Cardiac muscle cell (in vitro differentiated cells and primary cell): ENCODE measurements around the gene MARCHF2. TPM values are rescaled to one million over a fixed set of nuclear protein-coding genes. Genes with fewer than 3 reads are reported as not detected.

Experiments
- DNase-seq, 2 donors: peaks; one replicate each; pipeline versions ENCODE4 v3.0.0 to v3.0.0-alpha.2; 2010 to 2017; ENCODE audit warnings: low read depth in 1 of 2, low spot score in 1 of 2
- H3K27ac ChIP-seq: fragments of 200-600 bp; sonication (generic); 2 replicates; pipeline ENCODE4 v1.5.1; 2016
- H3K27me3 ChIP-seq: fragments of 200-600 bp; sonication (generic); 2 replicates; pipeline ENCODE4 v1.6.0; 2016; ENCODE audit warnings: control low read depth
- H3K36me3 ChIP-seq: fragments of 200-600 bp; sonication (generic); 2 replicates; pipeline ENCODE4 v1.5.1; 2016; ENCODE audit warnings: control low read depth
- H3K4me1 ChIP-seq: fragments of 200-600 bp; sonication (generic); 2 replicates; pipeline ENCODE4 v1.8.1; 2017; ENCODE audit warnings: low read depth, mild to moderate bottlenecking, mixed run types
- H3K4me3 ChIP-seq: fragments of 200-600 bp; sonication (generic); 2 replicates; pipeline ENCODE4 v1.5.1; 2016; ENCODE audit warnings: mild to moderate bottlenecking
- H3K9me3 ChIP-seq: fragments of 200-600 bp; sonication (generic); 2 replicates; pipeline ENCODE4 v1.5.1; 2017; ENCODE audit warnings: low read depth, mild to moderate bottlenecking, control low read depth
- polyA plus RNA-seq: library from polyadenylated mRNA; unstranded; fragments of >200 nt; fragmentation: Nextera tagmentation; extraction: Ambion mirVana; gene quantifications from 2 replicates; pipeline ENCODE4 v1.2.1, GENCODE V29; 2016
- total RNA-seq: library from RNA; depleted of rRNA; stranded (reverse); fragments of >200 nt; gene quantifications from 2 replicates; pipeline ENCODE4 v1.2.3, GENCODE V29; 2016
- TF ChIP-seq, protein P1 (sequence below): IDR thresholded peaks from 2 replicates; pipeline ENCODE4 v1.5.1; 2012; ENCODE audit warnings: low read depth, mild to moderate bottlenecking, low read length

MARCHF2 gene
- total and polyA plus RNA-seq, 2 experiments from 2014 or later = 63.8 to 139 TPM

DNA sequence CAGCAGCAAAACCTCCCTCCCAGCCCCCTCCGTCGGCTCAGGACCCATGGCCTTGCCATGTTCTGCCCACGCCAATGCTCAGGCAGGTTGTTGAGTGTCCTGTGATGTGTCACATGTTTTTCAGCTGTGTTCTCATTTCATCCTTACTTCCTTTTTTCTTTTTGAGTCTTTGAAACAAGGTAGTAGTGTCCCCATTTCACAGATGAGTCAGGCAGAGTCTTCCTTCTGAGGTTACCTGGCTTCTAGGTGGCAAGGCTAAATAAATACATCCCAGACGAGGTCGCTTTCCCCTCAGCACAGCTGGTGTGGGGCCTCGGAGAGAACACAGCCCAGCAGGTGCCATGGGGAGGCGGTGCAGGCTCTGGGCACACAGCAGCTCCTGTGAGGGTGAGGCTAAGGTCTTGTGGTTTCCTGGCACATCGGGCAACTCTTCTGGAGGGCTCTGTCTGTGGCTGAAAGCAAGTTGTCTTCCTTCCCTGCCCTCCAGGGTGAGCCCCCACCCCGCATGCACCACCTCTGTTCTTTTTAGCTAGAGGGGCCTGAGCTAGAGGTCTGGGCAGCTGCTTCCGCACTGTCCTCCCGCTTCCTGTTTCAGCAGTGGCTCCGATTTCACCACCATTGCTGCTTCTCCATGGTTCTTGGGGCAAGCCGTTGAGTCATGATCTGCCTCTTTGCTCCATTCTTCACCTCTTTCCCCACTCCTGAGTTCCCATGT is 74.2 kb downstream of the MARCHF2 start:
- no peaks in the 10 kb centered on the region for H3K9me3 ChIP-seq
- peaks cover 48% of the 10 kb centered on the region for H3K36me3 ChIP-seq
- no peaks in the 10 kb centered on the region for H3K27me3 ChIP-seq
- peak overlapping the region; percentile 28 for H3K27ac ChIP-seq
- TF ChIP-seq, protein P1, sequence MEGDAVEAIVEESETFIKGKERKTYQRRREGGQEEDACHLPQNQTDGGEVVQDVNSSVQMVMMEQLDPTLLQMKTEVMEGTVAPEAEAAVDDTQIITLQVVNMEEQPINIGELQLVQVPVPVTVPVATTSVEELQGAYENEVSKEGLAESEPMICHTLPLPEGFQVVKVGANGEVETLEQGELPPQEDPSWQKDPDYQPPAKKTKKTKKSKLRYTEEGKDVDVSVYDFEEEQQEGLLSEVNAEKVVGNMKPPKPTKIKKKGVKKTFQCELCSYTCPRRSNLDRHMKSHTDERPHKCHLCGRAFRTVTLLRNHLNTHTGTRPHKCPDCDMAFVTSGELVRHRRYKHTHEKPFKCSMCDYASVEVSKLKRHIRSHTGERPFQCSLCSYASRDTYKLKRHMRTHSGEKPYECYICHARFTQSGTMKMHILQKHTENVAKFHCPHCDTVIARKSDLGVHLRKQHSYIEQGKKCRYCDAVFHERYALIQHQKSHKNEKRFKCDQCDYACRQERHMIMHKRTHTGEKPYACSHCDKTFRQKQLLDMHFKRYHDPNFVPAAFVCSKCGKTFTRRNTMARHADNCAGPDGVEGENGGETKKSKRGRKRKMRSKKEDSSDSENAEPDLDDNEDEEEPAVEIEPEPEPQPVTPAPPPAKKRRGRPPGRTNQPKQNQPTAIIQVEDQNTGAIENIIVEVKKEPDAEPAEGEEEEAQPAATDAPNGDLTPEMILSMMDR = no peak
- H3K4me3 ChIP-seq = no peak overlapping the region
- no peak for DNase-seq
- no peaks in the 10 kb centered on the region for H3K4me1 ChIP-seq

DNA sequence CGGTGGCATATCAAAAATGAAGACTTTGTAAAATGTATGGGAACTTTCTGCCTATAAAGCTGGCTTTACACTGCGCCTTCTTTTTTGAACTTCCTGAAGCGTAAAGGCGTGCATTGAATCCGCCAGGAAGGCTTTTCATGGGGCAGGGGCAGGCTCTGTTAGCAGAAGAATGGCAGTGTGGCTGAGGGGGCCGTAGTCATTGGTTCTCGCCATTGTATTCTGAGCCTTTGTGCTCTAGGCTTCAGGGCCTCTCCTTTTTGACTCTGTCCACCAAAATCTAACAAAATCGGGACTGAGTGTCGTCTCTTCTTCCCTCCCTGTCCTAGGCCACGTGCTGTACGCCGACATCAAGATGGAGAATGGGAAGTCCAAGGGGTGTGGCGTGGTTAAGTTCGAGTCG is 75.3 kb downstream of the MARCHF2 start:
- DNase-seq = no peak
- TF ChIP-seq, protein P1 = no peak
- Histone ChIP-seq H3K27ac (no peak overlapping the region), H3K4me1 (no peaks in the 10 kb centered on the region), H3K36me3 (peaks cover 42% of the 10 kb centered on the region), H3K9me3 (no peaks in the 10 kb centered on the region), H3K4me3 (no peak overlapping the region), H3K27me3 (no peaks in the 10 kb centered on the region)

Other genes starting within 250 kb of the MARCHF2 start
- gene CERS4, start 203.9 kb upstream of the MARCHF2 start, total RNA-seq = 82.7 and 112 TPM in 2 replicates
- 56.2 and 56.7 TPM in 2 replicates for gene CERS4, start 203.9 kb upstream of the MARCHF2 start, polyA plus RNA-seq
- 87.4 and 94.7 TPM in 2 replicates for gene CD320, start 104.9 kb upstream of the MARCHF2 start, total RNA-seq
- gene CD320, start 104.9 kb upstream of the MARCHF2 start, polyA plus RNA-seq = 99.3 and 109 TPM in 2 replicates
- gene NDUFA7, start 91.9 kb upstream of the MARCHF2 start, total RNA-seq = 57.0 and 92.7 TPM in 2 replicates
- gene NDUFA7, start 91.9 kb upstream of the MARCHF2 start, polyA plus RNA-seq = 218 and 249 TPM in 2 replicates
- 349 and 720 TPM in 2 replicates for gene RPS28, start 91.8 kb upstream of the MARCHF2 start, total RNA-seq
- 569 and 666 TPM in 2 replicates for gene RPS28, start 91.8 kb upstream of the MARCHF2 start, polyA plus RNA-seq
- 0.56 and 4.0 TPM in 2 replicates for gene KANK3, start 70.0 kb upstream of the MARCHF2 start, total RNA-seq
- 0.72 and 1.8 TPM in 2 replicates for gene KANK3, start 70.0 kb upstream of the MARCHF2 start, polyA plus RNA-seq
- gene ANGPTL4, start 49.1 kb upstream of the MARCHF2 start, total RNA-seq = 2.5 and 3.2 TPM in 2 replicates
- gene ANGPTL4, start 49.1 kb upstream of the MARCHF2 start, polyA plus RNA-seq = 3.0 and 6.0 TPM in 2 replicates
- 51.7 and 58.5 TPM in 2 replicates for gene RAB11B, start 22.9 kb upstream of the MARCHF2 start, total RNA-seq
- 221 and 286 TPM in 2 replicates for gene RAB11B, start 22.9 kb upstream of the MARCHF2 start, polyA plus RNA-seq
- 79.1 and 103 TPM in 2 replicates for gene HNRNPM, start 31.7 kb downstream of the MARCHF2 start, total RNA-seq
- 106 and 246 TPM in 2 replicates for gene HNRNPM, start 31.7 kb downstream of the MARCHF2 start, polyA plus RNA-seq
- 0.33 and 1.2 TPM in 2 replicates for gene PRAM1, start 89.3 kb downstream of the MARCHF2 start, total RNA-seq
- gene PRAM1, start 89.3 kb downstream of the MARCHF2 start, polyA plus RNA-seq = 0.22 and 1.2 TPM in 2 replicates
- 21.1 and 50.7 TPM in 2 replicates for gene ZNF414, start 100.9 kb downstream of the MARCHF2 start, total RNA-seq
- gene ZNF414, start 100.9 kb downstream of the MARCHF2 start, polyA plus RNA-seq = 64.2 and 82.2 TPM in 2 replicates
- gene MYO1F, start 164.1 kb downstream of the MARCHF2 start, total RNA-seq = 0.03 and 0.18 TPM in 2 replicates
- gene MYO1F, start 164.1 kb downstream of the MARCHF2 start, polyA plus RNA-seq = 1.5 and 5.1 TPM in 2 replicates
- 49.3 and 93.9 TPM in 2 replicates for gene ADAMTS10, start 197.4 kb downstream of the MARCHF2 start, total RNA-seq
- 27.7 and 35.6 TPM in 2 replicates for gene ADAMTS10, start 197.4 kb downstream of the MARCHF2 start, polyA plus RNA-seq
- gene NFILZ, start 217.3 kb downstream of the MARCHF2 start, total RNA-seq = not detected in 2 replicates
- not detected in 2 replicates for gene NFILZ, start 217.3 kb downstream of the MARCHF2 start, polyA plus RNA-seq